ENCODE measurements around the gene RNPEP.
"Not testable (repeated sequence)": the region's sequence is repeated elsewhere in the genome, so short reads cannot be mapped to it uniquely, and the experiment has no call there.

Gene RNPEP

GRCh38 chr1:202038688-202039346, 56.4 kb downstream of the RNPEP start:
- DNase-seq, result no peak

- no peak for DNase-seq
Measured at GRCh38 chr1:202045705-202046104, 63.3 kb downstream of the RNPEP start.

- no peak for DNase-seq
Measured at GRCh38 chr1:202046227-202046626, 63.8 kb downstream of the RNPEP start.

DNA sequence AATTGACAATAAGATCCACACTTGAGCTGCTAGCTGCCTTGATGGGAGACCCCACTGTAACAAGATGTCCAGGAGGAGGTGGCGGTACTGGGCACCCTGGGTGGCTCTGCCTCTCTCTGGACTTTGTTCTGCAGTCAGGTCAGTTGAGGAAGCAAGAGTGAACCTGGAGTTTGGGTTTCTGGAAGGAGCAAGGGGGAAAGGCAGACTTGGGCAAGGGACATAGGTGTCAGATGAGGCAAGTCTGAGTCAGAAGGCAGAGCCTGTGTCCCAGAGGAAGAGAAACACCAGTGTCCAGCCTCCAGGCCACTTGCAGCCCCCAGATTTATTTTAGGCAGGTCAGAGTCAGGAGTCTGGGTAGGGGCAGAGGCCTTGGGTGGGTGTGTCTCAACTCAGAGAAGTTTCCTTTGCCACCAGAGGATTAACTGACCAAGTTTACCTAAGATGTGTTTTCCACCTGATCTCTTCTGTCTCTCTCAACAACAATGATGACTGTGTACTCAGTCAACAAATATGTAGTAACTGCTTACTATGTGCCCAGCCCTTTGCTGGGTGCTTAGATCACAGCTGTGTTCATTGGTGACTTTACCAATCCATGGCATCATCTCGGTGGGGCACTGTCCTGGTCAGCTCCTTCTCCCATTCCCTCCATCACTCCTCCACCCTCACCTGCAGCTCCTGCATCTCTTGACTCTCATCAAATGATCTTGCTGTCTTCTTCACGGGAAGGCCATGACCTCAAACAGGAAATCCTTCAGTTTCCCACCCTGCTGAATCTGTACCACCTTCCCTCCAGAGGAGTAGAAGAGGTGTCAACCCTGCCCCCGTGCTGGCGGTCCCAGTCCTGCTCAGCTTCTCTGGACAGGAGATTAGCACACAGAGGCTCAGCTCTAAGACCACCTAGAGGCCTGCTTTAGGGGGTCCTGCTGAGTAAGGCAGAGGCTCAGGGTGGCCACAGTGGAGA, 64.6 kb downstream of the RNPEP start:
- DNase-seq, result no peak

GRCh38 chr1:202047977-202048376, 65.5 kb downstream of the RNPEP start:
- DNase-seq, result no peak

GRCh38 chr1:202049129-202049528, 66.7 kb downstream of the RNPEP start:
- no peak for DNase-seq

DNA sequence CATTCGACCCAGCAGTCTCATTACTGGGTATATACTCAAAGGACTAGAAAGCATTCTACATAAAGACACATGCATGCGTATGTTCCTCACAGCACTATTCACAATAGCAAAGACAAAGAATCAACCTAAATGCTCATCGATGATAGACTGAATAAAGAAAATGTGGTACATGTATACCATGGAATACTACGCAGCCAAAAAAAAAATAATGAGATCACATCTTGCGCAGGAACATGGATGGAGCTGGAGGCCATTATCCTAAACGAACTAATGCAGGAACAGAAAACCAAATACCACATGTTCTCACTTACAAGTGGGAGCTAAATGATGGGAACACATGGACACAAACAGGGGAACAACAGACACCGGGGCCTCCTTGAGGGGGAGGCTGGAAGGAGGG, 71.6 kb downstream of the RNPEP start:
- no peak for DNase-seq

GRCh38 chr1:202054673-202055072, 72.2 kb downstream of the RNPEP start:
- not testable (repeated sequence) for DNase-seq
